Activated CD4-positive, alpha-beta T cell treated with anti-CD3 and anti-CD28 coated beads, Interleukin-2, amount 50 U/mL, for 24 hours (primary cell): ENCODE data around the gene CRYL1.

ENCODE experiments used
- DNase-seq, 2 donors: peaks; one replicate each; pipeline ENCODE4 v3.0.0-alpha.2; 2020; ENCODE audit warnings: low read depth in 1 of 2, low spot score in 1 of 2

Gene CRYL1

DNA sequence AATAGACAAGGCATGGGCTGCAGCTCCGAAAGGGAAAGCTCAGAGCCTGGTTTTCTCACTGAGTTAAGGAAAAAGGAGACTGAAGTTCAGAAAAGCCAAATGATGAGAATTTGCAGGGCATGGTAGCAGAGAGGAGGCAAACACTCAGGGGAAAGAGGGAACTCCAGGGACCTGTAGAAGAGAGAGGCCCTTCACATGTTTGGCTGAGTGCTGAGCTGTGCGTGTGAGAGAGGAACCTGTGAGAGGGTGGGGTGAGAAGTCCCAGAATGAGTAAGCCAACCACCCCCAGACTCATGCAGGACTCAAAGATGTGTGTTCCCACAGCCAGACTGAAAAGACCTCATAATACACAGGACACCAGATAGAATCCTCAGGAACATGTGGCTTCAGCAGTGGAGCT, 2.8 kb upstream of the CRYL1 start:
- no peak for DNase-seq

DNA sequence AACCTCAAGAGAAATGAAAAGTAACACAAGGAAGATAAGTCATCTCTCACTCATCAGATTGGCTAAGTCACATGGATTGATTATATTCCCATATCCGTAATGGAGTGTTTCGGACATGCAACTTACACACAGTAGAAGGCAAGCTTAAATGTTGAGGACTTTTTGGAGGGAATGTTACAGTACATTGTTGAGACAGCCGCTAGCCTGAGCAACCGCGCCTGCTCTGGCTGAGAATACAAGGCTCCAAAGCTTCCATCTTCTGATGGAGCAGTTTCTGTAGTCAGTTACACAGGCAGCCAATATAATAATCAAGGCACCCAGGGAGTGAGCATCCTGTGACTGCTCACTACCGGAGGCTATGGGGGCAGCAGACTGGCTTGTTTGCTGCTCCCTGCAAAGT, 1.0 kb upstream of the CRYL1 start:
- DNase-seq = no peak

DNA sequence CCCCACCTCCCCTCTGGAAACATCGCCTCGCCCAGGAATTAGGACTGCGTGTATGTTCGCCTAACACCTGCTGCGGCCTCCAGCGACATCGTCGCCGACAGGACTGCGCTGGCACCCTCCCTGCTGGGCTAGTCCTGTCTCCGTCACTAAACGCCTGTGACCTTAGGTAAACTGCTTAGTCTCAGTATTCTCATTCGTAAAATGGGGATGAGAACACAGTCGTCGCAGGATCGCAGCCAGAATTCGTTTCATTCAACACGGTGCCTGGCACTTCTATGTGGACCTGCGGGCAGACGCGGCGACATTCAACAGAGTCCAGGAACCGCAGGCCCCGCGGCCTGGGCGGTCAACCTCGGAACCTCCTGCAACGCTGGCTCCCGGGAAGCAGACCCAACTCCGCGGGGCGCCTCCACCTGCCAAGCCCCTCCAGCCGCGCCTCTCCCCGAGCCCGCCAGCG, 485 bp downstream of the CRYL1 start:
- DNase-seq = no peak

DNA sequence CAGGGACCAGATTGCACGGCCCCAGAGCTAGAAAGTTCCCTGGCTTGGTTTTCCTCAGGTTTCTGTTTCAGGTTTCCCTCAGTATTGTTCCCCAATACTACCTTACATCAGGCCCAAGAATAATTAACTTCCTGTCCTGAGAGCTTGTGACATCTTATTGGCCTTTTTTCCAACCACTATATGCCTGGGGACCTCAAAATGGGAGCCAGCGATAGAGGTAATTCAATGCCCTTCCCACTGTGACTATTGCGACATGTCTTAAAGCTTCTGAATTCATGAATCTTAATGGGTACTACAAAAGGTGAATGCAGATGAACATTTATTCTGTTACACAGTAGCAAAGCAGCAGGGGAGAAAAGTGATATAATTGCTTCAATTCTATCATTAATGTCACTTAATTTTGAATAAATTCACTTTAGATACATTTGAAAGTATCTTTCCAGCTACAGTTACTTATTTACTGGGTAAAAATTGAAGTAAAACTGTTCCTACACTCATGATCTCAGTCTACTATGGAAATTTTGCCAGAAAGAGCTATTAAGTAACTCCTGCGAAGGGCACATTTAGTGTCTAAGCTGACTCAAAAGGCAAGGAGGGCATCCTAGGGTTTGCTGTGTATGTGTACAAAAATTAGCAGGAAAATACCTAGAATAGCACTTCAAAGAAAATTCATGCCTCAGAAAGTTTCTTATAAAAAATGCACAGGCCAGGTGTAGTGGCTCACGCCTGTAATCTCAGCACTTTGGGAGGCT, 4.1 kb downstream of the CRYL1 start:
- no peak for DNase-seq

DNA sequence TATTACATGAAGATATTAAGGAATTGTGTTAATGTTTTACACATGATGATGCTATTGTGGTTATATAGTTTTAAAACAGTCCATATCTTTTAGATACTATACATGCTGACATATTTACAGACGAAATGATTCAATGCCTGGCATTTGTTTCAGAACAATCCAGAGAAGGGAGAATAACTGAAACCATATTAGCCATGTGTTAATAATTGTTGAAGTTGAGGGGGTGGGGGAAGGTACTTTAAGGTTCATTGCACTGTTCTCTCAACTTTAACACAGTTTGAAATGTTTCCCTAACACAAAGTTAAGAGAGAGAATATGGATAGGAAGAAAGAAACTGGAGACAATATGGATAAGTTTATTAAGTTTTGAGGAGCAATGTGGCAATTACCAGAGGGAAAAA, 5.8 kb downstream of the CRYL1 start:
- DNase-seq = no peak

DNA sequence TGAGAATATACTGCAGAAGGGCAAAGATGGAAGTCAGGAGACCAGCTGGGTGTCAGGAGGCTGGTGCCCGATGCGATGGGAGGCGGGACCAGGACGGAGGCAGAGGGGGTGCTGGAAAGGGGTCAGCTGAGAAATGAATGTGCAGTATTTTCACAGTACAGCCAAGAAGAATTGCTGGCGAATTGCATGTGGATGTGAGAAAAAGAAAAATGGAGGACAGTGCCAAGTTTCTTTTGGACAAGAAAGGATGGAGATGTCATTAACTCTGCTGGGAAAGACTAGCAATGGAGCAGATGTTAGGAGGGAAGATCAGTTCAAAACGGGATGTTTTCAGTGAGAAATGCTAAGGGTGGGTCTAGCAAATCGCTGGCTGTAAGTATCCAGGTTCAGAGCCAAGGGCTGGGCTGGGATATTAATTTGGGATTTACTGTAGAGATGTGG, 7.0 kb downstream of the CRYL1 start:
- no peak for DNase-seq

DNA sequence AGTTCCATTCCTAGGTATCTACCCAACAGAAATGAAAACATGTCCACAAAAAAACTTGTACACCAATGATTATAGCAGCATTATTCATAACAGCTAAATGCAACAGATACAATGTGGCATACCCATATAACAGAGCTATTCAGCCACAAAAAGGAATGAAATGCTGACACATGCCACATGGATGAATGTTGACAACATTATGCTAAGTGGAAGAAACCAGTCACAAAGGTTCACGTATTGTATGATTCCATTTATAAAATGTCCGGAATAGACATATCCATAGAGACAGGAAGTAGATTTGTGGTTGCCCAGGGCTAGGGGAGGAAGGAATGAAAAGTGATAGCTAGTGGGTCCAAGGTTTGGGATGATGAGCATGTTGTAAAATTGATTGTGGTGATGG, 10.8 kb downstream of the CRYL1 start:
- DNase-seq = no peak

DNA sequence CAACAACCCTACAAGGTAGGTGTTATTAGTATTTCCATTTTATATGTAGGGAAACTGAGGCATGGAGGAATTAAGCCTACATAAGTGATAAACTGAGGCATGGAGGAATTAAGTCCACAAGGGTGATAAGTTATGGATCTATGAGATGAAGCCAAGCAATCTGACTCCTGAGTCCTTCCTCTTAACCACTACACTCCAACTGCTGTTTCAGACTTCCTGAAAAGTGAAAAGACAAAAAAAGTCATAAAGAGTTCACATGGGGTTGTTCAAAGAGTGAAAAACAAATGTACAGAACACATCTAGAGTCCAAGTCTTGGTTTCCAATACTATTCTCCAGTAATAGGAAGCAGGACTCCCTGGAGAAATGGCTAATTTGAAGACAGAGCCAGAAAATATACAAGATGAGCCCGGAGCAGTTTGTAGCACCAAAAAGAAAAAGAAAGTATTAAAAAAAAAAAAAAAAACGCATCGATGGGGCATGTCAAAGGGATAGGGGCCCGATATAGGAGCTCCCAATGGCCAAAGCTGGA, 12.1 kb downstream of the CRYL1 start:
- no peak for DNase-seq

DNA sequence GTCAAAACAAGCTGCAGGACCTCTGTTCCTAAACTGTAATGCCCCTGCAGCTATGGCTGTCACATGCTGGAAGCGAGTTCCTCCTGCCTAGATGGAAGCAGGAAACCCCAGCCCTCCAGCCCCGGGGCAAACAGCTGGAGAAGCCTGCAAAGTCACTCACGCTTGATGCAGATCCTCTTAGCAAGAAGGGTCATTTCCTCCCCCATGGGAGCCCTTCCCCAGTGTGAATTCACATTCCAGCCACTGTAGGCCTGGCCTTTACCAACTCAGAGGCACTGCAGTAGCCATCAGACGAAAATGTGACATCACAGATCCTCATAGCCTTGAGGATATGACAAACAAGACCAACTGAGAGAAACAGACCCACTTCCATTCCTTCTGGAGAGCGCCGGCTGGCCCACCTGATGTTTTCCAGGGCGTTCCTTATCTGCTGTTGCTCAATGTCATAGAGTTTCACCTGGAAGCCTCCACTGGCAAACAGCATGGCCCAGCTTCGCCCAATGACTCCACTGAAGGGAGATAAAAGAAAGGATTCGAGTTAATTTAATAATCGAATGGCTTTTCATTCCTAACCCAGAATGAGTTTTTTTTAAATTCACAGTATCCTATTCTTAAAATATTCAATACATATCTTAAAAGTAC, 13.5 kb downstream of the CRYL1 start:
- DNase-seq = no peak

DNA sequence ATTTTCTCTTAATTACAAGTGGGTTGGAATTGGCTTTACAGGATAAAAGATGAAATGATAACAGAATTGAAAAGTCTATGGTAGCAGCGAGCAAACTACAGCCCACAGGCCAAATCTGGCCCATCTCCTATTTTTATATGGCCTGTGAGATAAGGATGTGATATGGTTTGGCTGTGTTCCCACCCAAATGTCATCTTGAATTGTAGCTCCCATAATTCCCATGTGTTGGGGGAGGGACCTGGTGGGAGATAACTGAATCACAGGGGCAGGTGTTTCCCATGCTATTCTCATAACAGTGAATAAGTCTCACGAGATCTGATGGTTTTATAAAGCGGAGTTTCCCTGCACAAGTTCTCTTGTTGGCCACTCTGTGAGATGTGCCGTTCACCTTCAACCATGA, 19.0 kb downstream of the CRYL1 start:
- DNase-seq = no peak

DNA sequence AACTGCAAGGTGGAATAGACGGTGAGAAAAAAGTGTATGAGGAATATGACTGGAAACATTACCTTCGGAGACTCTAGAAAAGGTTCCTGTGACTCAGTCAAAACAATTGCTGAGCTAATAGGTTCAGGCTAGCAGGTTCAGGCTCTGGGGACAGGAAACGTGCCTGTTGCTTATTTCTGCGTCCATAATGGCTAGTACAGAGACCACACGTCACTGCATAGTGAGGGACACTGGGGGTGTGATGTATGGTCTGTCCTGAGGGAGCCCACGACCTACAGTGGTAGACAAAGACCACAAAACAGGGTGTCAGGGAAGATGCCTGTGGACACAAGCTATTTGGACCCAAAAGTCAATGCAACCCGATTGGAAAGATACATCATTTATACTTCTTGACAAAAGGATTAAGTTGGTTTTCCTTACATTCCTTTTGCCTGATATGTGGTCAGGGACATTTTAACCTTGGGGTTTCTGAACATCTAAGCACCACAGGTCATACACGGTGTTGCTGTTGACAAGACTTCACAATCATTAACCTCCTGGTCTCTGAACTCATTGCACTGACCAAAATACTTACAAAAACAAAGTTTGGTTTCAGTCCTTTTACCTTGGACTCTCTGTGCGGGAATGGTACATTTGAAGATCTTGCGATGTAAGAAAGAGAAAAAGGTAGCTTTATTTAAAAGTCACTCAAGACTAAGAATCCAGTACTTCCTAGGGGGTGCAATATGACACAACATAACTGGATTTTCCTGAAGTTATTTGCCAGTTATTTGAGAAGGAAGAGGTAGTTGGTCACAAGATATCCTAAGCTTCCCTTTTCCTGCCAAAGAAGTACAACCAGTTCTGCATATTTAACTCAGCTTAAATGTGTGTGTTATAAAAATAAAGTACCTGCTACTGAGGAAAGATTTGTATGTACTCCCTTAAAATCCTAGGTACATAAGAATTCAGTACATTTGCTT, 20.0 kb downstream of the CRYL1 start:
- no peak for DNase-seq

DNA sequence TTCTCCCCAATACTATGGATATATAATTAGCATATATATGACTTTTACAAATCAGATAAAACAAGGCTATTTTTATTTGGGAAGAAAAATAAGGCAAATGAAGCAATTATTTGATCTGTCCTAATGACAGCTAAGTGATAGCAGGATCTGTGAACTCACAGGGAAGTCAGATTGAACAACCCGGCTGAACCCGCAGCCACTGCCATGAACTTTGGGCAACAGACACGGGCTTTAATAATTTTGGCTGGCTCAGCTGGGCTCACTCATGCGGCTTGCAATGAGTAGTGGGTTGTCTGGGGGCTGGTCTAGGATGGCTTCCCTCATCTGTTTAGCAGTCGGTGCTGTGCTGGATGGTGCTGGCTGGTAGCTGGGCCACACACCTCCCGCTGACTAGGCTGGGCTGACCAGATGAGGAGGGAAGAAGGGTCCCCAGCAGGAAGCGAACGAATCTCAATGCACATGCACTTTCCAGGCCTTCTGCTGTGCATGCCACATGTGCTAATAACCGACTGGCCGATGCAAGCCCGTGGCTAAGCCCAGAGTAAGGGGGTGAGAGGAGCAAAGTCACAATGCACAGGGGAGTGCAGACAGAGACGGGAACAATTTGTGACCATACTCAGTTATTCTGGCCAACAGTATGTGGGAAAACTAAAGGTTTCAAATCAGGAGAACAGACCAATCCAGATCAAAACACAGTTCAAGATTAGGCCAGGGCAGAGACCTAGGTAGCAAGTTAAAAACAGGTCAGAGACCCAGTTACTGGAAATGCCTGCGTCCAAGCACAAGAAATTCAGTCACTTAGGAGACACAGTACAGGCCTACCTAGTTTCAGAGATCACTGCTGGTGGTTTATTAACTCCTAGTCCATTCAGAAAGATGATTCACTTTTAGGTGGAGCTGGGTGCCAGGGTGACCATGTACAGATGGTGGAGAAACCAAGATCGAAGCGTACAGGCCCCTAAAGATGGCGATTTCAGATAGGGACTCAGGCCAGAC, 22.3 kb downstream of the CRYL1 start:
- DNase-seq = no peak

DNA sequence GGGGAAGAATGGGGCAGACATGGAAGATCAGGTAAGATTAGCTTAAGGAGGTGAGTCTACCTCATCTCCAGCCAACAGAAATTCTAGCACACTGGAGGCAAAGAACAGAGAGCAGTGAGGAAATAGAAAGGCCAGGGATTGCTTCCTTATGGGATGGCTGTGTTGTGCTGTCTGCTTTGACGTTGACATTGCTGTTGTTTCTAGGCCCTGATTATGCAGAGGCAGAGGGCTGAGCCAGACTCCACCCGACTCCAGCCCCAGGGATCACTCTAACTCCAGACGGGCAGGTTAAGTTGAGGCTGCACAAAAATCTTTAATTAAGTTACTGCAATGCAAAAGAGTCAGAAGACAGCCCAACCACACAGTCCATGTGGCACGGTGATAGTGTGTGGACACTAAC, 24.1 kb downstream of the CRYL1 start:
- no peak for DNase-seq

DNA sequence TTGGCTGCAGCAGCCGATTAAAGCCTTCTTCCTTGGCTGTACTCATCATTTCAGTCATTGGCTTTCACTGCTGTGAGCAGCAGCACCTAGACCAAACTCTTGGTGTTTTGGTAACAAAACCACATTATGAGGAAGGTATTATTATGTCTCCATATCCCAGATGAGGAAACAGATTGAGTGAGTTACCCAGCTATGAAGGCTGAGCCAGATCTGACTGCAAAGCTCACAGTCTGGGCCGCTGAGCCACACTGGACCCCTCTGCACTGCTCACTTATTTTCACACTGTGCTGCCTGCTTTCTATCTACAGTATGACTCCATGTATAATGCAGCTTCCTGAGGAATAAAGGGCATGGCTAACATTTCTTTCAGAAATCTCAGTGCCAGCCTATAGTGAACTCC, 24.5 kb downstream of the CRYL1 start:
- no peak for DNase-seq

DNA sequence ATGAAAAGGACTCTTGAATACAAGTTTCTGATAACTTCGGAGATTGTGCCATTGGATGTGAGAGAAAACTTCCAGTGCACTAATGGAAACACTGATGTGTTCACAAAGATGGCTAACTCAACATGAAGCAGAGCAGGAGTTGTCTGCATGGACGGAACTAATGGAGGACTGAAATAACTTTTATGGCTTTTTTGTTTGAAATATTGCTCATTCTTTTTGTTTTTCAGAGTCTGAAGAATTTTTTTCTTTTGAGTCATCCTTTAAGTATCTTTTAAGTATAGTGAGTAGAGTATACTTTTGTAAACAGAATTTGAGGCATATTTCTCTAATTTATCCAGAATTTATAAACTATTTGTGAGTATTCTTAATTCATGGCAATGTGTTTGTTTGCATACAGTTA, 25.7 kb downstream of the CRYL1 start:
- no peak for DNase-seq

DNA sequence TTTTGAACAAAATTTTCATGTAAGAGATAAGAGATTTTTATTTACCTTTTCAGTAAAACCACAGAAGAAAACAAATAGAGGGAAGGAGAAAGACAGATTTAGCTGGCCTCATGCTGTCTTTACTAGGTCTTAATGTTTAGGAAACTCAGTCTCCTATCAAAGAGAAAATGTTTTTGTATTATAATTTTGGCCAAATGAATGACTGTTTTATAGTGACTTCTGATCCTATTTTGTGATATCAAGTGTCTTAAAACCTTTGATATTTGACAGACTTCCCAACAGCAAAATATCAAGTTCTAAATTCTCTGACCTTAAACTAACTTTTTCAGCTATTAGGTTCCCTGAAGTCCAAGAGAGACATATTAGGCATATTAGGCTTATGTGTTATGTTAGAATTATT, 27.0 kb downstream of the CRYL1 start:
- DNase-seq = no peak

DNA sequence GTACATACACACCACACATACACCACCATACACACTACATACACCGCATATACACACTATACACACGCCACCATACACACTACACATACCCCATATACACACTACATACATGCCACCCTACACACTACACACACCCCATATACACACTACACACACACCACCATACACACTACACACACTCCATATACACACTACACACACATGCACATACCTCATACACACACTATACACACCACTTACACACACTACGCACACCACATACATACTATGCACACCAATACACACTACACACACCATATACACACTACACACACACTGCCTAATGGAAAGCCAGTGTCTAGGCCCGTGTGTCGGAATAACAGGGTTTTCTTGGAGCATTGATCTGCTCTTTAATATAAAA, 27.5 kb downstream of the CRYL1 start:
- DNase-seq = no peak

DNA sequence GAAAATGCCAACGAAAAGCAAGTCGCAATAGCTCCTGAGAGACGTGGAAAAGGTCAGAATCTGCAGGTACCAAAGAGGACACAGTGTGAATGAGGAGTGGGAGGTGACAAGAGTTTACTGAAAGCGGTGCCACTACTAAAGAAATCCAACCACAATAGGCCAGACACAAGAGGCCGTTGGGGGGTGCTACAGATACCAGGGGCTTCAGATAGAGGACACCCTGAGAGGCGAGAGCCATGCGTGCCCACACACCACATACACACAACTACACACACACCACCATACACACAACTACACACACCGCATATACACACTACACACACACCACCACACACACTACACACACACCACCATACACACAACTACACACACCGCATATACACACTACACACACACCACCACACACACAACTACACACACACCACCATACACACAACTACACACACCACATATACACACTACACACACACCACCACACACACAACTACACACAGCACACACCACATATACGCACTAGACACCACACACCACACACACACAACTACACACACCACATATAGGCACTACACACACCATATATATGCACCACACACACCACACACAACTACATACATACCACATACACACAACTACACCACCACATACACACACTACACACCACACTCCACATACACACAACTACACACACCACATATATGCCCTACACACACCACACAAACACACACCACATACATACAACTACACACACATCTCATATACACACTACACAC, 28.5 kb downstream of the CRYL1 start:
- DNase-seq = no peak
